Activated CD8-positive, alpha-beta T cell treated with anti-CD3 and anti-CD28 coated beads for 36 hours (primary cell): ENCODE data around the gene HABP4. TPM values are rescaled to one million over a fixed set of nuclear protein-coding genes. Genes with fewer than 3 reads are reported as not detected.

ENCODE experiments used
- ATAC-seq: fragments of 200-7000 bp; cut with Tn5 transposase; one replicate; pipeline ENCODE4 v1.10.0; 2021; ENCODE audit warnings: mild to moderate bottlenecking, moderate library complexity
- CTCF ChIA-PET: fragments of 350-600 bp; sonication (Branson Sonifier 250); formaldehyde crosslinking; loops from one replicate; lab custom pipeline; 2021; ENCODE audit warnings: antibody characterized with exemption; lab: Charles Lee
- POLR2A ChIA-PET: fragments of 350-600 bp; sonication (Branson Sonifier 250); formaldehyde crosslinking; loops from one replicate; lab custom pipeline; 2021; ENCODE audit warnings: antibody characterized with exemption; lab: Charles Lee
- DNase-seq: peaks from one replicate; pipeline ENCODE4 v3.0.0-alpha.2; 2020
- H3K27ac Mint-ChIP-seq: one replicate; pipeline ENCODE4 v1.8.0; 2021; ENCODE audit warnings: mild to moderate bottlenecking, mixed read lengths
- H3K27me3 Mint-ChIP-seq: one replicate; pipeline ENCODE4 v1.8.0; 2021; ENCODE audit warnings: mixed read lengths
- H3K36me3 Mint-ChIP-seq: one replicate; pipeline ENCODE4 v1.8.0; 2021; ENCODE audit warnings: low read depth, mixed read lengths
- H3K4me1 Mint-ChIP-seq: one replicate; pipeline ENCODE4 v1.8.0; 2021; ENCODE audit warnings: low read depth, mixed read lengths
- H3K4me3 Mint-ChIP-seq: one replicate; pipeline ENCODE4 v1.8.0; 2021; ENCODE audit warnings: mild to moderate bottlenecking, moderate library complexity, mixed read lengths
- H3K9me3 Mint-ChIP-seq: one replicate; pipeline ENCODE4 v1.8.0; 2021; ENCODE audit warnings: mixed read lengths
- intact Hi-C: fragments of 100-400 bp; cut with micrococcal nuclease; formaldehyde crosslinking; loops from one replicate; pipeline ENCODE4 v1.10.0; 2022
- total RNA-seq, 2 experiments: library from RNA; stranded (reverse); gene quantifications; one replicate each; pipeline ENCODE4 v1.2.3, GENCODE V29; 2021
- TF ChIP-seq, protein P1 (sequence below): fragments of 200-600 bp; IDR thresholded peaks from one replicate; pipeline ENCODE4 v1.8.0; 2022; ENCODE audit warnings: antibody characterized with exemption, mild to moderate bottlenecking

HABP4 gene, protein sequence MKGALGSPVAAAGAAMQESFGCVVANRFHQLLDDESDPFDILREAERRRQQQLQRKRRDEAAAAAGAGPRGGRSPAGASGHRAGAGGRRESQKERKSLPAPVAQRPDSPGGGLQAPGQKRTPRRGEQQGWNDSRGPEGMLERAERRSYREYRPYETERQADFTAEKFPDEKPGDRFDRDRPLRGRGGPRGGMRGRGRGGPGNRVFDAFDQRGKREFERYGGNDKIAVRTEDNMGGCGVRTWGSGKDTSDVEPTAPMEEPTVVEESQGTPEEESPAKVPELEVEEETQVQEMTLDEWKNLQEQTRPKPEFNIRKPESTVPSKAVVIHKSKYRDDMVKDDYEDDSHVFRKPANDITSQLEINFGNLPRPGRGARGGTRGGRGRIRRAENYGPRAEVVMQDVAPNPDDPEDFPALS
- total RNA-seq, result 1 to 10 TPM; 7.0 to 8.3 TPM

DNA sequence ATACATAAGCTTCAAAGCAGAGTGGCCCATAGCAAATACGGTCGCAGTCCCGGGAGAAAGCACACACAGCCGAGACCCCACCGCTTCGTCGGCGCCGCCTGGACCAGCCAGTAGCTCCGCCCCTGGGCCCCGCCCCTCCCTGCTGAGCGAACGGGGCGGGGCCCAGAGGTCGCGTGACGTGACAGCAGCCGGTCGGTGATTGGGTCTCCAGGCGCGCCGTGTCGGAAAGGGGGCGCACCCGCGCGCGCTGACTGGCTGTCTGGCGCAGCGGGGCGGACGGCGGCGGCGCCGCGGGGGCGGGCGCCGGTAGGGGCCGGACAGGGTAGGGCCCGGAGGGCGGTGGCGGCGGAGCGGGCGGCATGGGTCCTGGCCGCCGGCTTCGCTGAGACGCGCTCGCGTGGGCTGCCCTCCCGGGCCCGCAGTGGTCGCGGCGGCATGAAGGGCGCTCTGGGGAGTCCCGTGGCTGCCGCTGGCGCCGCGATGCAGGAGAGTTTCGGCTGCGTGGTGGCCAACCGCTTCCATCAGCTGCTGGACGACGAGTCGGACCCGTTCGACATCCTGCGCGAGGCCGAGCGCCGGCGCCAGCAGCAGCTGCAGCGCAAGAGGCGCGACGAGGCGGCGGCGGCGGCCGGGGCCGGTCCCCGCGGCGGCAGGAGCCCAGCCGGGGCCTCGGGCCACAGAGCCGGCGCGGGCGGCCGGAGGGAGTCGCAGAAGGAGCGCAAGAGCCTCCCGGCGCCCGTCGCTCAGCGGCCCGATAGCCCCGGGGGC, at the start of gene HABP4:
HABP4 (plus strand) TSS at position 325 of the 768 bp plus-strand sequence; CDS start at position 436, 111 bp downstream.
- intact Hi-C loops, result loop anchor here (5.0 to 10.0 kb wide), 2 partner anchors 115 to 202 kb away; no protein-coding TSS in a partner anchor
- Mint-ChIP-seq H3K36me3 (no peaks in the 10 kb centered on the region), H3K27ac (peak within 1 kb of the TSS; percentile 81), H3K4me1 (peaks cover 29% of the 10 kb centered on the region), H3K9me3 (no peaks in the 10 kb centered on the region), H3K27me3 (peaks cover 11% of the 10 kb centered on the region), H3K4me3 (peak within 1 kb of the TSS; percentile 87)
- POLR2A ChIA-PET, result interaction anchor here (0.6 to 2.3 kb wide), 6 partner anchors 10 to 182 kb away, joined by 3 to 6 read pairs (median 4); no protein-coding TSS in a partner anchor
- TF ChIP-seq, protein P1, sequence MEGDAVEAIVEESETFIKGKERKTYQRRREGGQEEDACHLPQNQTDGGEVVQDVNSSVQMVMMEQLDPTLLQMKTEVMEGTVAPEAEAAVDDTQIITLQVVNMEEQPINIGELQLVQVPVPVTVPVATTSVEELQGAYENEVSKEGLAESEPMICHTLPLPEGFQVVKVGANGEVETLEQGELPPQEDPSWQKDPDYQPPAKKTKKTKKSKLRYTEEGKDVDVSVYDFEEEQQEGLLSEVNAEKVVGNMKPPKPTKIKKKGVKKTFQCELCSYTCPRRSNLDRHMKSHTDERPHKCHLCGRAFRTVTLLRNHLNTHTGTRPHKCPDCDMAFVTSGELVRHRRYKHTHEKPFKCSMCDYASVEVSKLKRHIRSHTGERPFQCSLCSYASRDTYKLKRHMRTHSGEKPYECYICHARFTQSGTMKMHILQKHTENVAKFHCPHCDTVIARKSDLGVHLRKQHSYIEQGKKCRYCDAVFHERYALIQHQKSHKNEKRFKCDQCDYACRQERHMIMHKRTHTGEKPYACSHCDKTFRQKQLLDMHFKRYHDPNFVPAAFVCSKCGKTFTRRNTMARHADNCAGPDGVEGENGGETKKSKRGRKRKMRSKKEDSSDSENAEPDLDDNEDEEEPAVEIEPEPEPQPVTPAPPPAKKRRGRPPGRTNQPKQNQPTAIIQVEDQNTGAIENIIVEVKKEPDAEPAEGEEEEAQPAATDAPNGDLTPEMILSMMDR, result no peak
- CTCF ChIA-PET, result interaction anchor here (0.7 to 3.2 kb wide), 6 partner anchors 8 to 949 kb away, joined by 3 to 25 read pairs (median 4); no protein-coding TSS in a partner anchor
- peak; percentile 97 for DNase-seq
- peak; percentile 97 for ATAC-seq

DNA sequence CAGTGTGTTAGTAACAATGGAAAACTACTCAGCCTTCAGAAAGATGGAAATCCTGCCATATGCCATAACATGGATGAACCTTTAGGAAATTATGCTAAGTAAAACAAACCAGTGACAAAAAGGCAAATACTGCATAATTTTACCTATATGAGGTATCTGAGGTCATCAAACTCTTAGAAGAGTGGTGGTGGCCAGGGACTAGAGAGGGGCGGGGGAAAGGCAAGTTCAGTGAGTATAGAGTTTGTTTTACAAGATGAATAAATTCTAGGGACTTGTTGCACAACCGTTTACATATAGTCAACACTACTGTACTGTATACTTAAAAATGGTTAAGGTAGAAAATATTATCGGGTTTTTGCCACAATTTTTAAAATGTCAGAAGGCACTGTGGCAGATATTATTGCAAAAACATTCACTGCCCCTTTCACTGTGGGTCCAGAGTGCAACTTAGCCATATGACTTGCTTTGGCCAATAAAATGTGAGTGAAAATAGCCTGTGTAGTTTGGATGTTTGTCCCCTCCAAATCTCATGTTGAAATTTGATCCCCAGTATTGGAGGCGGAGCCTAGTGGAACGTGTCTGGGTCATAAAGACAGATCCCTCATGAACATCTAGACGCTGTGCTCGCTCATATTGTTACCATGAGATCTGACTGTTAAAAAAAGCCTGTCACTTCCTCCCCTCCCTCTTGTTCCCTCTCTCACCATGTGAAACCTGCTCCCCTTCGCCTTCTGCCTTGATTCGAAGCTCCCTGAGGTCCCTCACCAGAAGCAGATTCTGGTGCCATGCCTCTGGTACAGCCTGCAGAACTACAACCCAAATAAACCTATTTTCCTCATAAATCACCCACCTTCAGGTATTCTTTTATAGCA, 41.3 kb upstream of the HABP4 start:
- H3K27ac Mint-ChIP-seq, result no peak overlapping the region
- H3K27me3 Mint-ChIP-seq, result no peaks in the 10 kb centered on the region
- TF ChIP-seq, protein P1, result no peak
- H3K4me3 Mint-ChIP-seq, result no peak overlapping the region
- H3K36me3 Mint-ChIP-seq, result peaks cover 36% of the 10 kb centered on the region
- DNase-seq (no peak), ATAC-seq (peak; percentile 27)
- no peaks in the 10 kb centered on the region for H3K9me3 Mint-ChIP-seq
- intact Hi-C loops, result no loop called here
- H3K4me1 Mint-ChIP-seq, result peaks cover 18% of the 10 kb centered on the region
- ChIA-PET POLR2A (interaction anchor here (3.7 kb wide), 1 partner anchor 8 kb away, joined by 15 read pairs; no protein-coding TSS in a partner anchor), CTCF (no interaction called here)

GRCh38 chr9:96411129-96411838, 38.7 kb upstream of the HABP4 start:
- Mint-ChIP-seq H3K27me3 (no peaks in the 10 kb centered on the region), H3K9me3 (no peaks in the 10 kb centered on the region), H3K4me3 (no peak overlapping the region), H3K27ac (no peak overlapping the region), H3K36me3 (peaks cover 40% of the 10 kb centered on the region), H3K4me1 (peaks cover 29% of the 10 kb centered on the region)
- intact Hi-C loops, result no loop called here
- ATAC-seq (no peak), DNase-seq (no peak)
- TF ChIP-seq, protein P1, result no peak
- CTCF ChIA-PET, result no interaction called here
- POLR2A ChIA-PET, result interaction anchor here (3.7 kb wide), 1 partner anchor 11 kb away, joined by 15 read pairs; no protein-coding TSS in a partner anchor

DNA sequence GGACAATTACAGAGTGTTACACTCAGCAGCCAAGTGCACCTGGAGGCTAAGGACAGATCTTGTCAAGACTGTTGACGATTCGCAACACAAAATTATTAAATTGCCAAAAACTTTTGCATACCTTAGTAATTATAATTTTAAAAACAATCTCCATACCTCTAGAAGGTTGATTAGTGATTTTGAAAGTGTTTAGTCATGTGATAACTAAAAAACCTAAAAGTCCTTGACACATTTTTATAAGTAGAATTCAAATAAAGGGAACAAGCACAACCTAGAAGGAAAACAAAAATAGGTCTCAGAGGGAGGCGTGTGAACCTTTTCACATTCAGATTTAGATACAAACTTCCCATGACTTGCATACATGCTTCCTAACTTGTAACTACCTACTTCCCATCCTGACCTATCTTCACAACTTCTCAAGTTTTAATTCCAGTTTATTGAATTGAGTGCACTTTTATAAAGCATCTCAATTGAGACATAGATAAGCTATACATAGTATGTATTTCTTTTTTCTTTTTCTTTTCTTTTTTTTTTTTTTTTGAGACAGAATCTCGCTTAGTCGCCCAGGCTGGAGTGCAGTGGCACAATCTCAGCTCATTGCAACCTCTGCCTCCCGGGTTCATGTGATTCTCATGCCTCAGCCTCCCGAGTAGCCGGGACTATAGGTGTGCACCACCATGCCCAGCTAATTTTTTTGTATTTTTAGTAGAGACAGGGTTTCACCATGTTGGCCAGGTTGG, 37.6 kb upstream of the HABP4 start:
- Mint-ChIP-seq H3K4me3 (no peak overlapping the region), H3K27ac (no peak overlapping the region), H3K9me3 (no peaks in the 10 kb centered on the region), H3K36me3 (peaks cover 47% of the 10 kb centered on the region), H3K27me3 (no peaks in the 10 kb centered on the region), H3K4me1 (peaks cover 34% of the 10 kb centered on the region)
- intact Hi-C loops, result no loop called here
- DNase-seq (no peak), ATAC-seq (no peak)
- ChIA-PET CTCF (no interaction called here), POLR2A (interaction anchor here (0.6 to 3.7 kb wide), 3 partner anchors 12 to 34 kb away, joined by 3 to 15 read pairs (median 8); no protein-coding TSS in a partner anchor)
- TF ChIP-seq, protein P1, result no peak
